Right lobe of liver (tissue), 4 donors: ENCODE results near the gene SEMA6B.

Source experiments
- POLR2A ChIP-seq: fragments of 450-650 bp; IDR thresholded peaks from one replicate; pipeline ENCODE4 v1.6.1; 2017; ENCODE audit warnings: antibody characterized with exemption, mild to moderate bottlenecking
- TF ChIP-seq, protein P1 (sequence below), 4 donors: fragments of 200-600 bp in 3 of 4; fragments of 450-650 bp in 1 of 4; IDR thresholded peaks; one replicate each; pipeline versions ENCODE4 v1.5.1 to v1.8.0; 2016 to 2022; ENCODE audit warnings: antibody characterized with exemption in 4 of 4, mild to moderate bottlenecking in 2 of 4
- donor health status: DM: no; HTN: no; CAD: no.
- donor health status: DM: no; HTN: no; CAD: no.
- donor health status: DM: no; HTN: yes; CAD: no.

DNA sequence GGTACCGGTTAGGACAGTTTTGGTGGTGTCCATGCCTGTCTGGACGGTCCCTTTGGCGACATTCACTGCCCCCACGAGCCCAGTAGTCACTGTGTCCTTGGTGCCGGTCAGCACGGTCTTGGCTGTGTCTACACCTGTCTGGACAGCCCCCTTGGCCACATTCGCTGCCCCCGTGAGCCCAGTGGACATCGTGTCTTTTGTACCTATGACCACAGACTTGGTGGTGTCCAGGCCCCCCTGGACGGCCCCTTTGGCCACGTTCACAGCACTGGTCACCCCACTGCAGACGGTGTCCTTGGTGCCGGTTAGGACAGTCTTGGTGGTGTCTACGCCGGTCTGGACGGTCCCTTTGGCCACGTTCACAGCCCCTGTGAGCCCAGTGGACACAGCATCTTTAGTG, 47.4 kb downstream of the SEMA6B start:
- TF ChIP-seq, protein P1, sequence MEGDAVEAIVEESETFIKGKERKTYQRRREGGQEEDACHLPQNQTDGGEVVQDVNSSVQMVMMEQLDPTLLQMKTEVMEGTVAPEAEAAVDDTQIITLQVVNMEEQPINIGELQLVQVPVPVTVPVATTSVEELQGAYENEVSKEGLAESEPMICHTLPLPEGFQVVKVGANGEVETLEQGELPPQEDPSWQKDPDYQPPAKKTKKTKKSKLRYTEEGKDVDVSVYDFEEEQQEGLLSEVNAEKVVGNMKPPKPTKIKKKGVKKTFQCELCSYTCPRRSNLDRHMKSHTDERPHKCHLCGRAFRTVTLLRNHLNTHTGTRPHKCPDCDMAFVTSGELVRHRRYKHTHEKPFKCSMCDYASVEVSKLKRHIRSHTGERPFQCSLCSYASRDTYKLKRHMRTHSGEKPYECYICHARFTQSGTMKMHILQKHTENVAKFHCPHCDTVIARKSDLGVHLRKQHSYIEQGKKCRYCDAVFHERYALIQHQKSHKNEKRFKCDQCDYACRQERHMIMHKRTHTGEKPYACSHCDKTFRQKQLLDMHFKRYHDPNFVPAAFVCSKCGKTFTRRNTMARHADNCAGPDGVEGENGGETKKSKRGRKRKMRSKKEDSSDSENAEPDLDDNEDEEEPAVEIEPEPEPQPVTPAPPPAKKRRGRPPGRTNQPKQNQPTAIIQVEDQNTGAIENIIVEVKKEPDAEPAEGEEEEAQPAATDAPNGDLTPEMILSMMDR (IDR thresholded peaks at IDR 0.05): no peak
- TF ChIP-seq POLR2A: no peak
